ENCODE data around the gene DNASE1L1.
A peak's percentile ranks its signal among the peaks of the same experiment; 100 is the strongest.

The DNASE1L1 gene

DNA sequence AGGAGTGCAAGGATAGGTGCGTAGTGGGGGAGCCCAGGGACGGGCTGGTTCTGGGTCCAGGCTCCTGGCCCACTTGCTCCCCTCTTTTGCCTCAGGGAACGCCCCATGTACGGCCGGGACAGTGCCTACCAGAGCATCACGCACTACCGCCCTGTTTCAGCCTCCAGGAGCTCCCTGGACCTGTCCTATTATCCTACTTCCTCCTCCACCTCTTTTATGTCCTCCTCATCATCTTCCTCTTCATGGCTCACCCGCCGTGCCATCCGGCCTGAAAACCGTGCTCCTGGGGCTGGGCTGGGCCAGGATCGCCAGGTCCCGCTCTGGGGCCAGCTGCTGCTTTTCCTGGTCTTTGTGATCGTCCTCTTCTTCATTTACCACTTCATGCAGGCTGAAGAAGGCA lies 28.3 kb downstream of the DNASE1L1 start:
- DNase-seq = no peak

GRCh38 chrX:154380153-154380552 lies 28.9 kb downstream of the DNASE1L1 start:
- no peak for DNase-seq

- DNase-seq = no peak
These were observed 29.5 kb downstream of the DNASE1L1 start for GRCh38 chrX:154379569-154379951.

- peak; percentile 98 for DNase-seq
These were observed 30.1 kb downstream of the DNASE1L1 start, which contains the start of gene EMD for GRCh38 chrX:154378799-154379568. Gene EMD (plus strand): TSS chrX:154379295. CDS start chrX:154379485, 190 bp downstream.

- DNase-seq = peak; percentile 82
These were observed 30.8 kb downstream of the DNASE1L1 start for GRCh38 chrX:154378059-154378798.

GRCh38 chrX:154376774-154377173 lies 32.3 kb downstream of the DNASE1L1 start:
- DNase-seq = no peak

GRCh38 chrX:154375156-154375504 lies 33.9 kb downstream of the DNASE1L1 start:
- DNase-seq = no peak

DNA sequence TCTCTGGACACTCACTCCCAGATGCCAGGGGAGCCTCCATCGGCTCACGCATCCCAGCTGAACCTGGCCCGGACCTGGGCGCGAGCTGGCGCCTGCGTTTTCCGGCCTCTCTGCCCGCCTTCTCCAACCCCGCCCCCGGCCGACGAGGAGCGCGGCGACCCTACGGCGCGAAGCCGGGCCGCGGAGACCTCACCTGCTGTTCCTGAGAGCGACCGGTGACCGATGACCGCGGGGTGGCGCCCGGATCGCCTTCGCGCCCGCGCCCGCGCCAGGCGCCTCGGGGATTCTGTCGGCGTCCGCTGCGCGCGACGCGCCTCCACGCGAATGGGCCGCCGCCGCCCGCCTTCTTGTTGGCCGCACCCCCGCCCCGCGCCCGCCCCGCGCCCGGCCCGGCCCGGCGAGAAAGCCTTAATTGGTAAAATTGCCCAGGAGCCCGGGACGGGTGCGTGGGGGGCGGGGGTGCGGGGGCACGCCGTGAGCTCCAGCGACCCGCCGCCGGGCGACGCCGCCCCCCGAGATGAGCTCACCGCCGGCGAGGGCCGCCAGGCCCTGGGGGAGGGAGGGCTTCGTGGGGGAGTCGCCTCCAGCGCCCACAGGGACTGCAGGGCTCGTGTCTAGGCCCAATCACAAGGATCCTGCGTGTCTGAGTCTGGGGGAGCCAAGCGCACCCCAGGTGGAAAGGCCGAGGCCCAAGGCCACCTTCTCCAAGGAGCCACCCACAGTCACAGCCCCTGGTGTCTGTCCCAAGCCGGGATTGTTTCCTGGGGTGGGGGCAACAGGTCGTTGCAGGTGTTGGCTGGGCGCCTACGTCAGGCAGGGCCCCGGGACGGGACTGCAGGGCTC lies 34.5 kb downstream of the DNASE1L1 start, which contains the start of gene FLNA:
Gene FLNA, minus strand, starts transcription at position 322 of the 843 bp plus-strand sequence. CDS start 3,389 bp downstream, outside the sequence.
- DNase-seq = no peak

GRCh38 chrX:154373340-154374306 lies 35.4 kb downstream of the DNASE1L1 start:
- DNase-seq = peak; percentile 80

DNA sequence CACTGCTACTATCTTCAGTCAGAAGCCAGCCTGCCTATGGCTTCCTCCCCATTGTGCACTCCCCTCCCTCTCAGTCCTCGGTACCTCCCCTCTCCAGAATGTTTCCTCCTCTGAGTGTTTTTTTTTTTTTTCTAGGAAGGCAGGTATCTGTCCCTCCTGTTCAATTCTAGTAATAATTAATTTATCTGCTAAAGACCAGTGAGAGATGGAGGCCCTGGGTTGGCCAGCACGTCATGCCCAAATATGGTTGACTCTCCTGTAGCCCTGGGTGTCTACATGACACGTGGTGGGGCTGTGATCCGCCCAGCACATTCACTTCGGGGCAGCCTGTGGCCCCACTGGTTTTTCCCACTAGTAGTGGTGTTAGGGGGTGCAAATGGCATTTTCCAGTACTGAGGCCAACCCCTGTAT lies 36.4 kb downstream of the DNASE1L1 start:
- DNase-seq = no peak

GRCh38 chrX:154371789-154372300 lies 37.2 kb downstream of the DNASE1L1 start:
- no peak for DNase-seq

DNA sequence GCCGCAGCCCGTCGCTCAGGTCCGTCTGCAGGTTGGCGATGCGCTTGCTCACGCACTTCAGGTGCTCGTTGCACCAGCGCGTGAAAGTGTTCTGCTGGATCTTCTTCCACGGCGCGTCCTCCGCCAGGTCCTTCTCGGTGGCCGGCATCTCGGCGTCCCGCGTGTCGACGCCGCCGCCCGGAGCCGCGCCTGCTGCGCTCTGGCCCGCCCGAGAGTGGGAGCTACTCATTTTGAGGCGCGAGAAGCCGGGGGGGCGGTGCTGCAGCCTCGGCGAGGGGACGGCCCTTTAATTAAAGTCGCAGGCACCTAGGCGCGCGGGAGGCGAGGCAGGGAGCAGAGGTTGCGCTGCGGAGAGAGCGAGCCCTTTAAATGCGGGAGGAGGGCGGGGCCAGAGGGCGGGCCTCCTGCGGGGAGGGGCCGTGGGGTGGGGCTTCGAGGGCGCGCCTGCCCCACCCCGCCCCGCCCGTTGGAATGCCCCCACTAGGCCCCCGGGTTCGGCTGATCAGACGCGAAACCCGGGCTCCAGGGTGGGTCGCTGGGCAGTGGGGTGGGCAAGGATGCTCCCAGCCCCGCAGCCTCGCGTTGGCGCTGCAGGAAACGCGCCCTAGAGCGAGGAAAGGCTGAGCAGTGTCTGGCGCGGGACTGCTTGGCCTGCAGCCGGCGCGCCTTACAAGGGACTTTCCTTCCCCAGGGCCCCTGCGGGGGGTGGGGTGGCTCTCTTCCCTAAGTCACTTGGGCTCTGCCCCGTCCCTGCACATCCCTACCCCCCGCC lies 37.9 kb downstream of the DNASE1L1 start:
- DNase-seq = peak; percentile 95

DNA sequence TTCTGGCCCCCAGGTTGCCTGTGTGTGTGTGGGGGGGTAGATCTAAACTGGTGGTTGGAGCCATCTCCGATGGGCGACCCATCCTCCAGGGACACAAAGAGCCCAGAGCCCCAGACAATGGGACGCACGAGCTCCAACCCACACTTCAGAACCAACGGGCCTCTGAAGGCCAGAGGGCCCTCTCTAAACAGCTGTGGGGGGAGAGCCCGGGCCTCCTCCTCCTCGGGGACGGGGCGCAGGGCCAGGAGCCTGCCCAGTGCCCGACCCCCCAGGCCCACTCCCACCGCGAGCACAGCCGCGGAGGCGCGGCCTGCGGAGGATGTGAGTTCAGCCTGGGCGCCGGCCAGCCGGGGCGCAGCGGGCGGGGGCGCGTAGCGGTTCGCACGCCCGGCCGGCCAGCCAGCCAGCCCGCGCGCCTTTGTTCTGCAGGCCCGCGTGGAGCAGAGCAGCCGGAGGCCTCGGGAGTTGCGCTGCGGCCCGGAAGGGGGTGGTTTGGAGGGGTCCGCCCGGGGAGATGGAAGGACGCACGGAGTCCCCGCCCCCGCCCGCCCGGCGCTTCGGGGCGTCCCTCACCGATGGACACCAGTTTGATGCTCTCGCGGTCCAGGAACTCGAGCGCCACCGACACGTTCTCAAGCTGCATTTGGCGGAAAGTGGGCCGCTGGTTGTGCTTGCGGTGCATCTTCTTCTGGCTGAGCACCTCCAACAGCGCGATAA lies 38.6 kb downstream of the DNASE1L1 start:
- peak; percentile 52 for DNase-seq

DNA sequence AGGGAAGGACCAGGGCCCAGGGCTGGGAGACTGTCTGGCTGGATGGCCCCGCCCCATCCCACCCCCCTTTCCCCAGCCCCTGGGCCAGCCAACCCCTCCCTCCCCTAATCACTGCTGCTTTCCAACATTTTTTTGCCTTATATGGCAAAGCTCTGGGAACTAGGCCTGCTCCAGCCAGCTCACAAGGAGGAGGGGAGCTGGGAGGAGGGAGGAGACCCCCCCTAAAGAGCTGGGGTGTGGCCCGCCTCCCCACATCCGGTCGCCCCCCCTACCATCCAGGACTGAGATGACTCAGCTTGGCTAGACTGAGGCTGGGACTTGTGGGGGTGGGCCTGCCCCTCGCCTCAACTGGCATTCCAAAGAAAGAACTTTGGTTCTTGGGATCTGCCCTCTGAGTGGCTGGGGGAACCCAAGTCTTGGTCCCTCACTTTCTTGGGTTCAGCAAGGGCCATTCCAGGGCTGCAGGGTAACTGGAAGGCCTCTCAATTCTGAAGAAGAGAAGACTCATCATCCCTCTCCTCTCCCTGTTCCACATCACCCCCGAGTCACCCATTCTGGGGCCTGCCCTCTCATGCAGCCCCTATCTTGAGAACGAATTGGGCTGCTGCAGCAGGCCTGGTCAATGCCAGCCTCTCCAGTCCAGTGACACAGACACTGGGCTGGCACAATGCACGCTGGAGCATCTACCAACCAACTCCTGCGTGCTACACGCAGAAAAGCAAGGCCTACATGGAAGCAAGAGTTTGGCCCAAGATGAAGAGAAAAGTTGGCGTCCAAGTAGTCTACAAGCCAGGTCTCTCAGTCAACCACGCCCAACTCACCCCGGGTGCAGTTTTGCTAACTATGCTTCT lies 39.4 kb downstream of the DNASE1L1 start:
- DNase-seq = peak; percentile 93

DNA sequence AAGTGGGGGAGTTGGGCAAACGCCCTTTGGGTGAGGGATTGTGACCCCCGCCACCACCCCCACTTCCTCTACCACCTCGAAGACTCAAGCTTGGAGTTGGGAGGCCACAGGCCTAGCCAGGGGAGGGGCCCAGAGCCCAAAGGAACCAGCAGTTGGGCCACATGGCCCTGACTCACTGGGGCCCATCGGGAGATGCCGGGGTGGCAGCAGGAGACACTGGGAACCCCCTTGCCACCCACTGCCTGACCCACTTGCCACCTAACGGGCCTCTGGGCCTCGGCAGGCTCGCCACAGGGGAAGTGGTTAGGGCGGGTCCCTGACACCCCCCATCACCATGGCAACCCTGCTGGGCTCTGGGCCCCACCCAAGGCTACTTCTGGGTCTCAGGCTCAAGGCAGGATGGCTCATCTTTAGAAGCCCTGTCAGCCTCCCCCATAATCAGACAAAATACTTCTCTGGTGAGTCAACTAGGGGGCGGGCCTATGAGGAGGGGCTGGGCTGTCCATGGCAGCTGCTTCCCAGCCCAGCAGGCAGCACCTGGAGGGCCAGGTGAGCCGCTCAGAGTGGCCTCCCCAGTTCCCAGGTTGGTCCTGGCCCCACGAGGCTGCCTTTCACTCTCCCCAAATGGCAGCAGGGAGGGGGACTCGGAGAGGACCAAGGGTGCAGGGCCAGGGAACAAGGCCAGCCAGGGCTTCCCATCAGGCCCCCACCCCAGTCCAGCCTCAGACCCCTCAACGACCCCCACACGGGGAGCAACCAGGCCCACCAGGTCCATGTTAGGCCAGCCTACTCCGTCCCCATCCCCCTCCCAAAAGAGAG lies 40.2 kb downstream of the DNASE1L1 start:
- peak; percentile 84 for DNase-seq

DNA sequence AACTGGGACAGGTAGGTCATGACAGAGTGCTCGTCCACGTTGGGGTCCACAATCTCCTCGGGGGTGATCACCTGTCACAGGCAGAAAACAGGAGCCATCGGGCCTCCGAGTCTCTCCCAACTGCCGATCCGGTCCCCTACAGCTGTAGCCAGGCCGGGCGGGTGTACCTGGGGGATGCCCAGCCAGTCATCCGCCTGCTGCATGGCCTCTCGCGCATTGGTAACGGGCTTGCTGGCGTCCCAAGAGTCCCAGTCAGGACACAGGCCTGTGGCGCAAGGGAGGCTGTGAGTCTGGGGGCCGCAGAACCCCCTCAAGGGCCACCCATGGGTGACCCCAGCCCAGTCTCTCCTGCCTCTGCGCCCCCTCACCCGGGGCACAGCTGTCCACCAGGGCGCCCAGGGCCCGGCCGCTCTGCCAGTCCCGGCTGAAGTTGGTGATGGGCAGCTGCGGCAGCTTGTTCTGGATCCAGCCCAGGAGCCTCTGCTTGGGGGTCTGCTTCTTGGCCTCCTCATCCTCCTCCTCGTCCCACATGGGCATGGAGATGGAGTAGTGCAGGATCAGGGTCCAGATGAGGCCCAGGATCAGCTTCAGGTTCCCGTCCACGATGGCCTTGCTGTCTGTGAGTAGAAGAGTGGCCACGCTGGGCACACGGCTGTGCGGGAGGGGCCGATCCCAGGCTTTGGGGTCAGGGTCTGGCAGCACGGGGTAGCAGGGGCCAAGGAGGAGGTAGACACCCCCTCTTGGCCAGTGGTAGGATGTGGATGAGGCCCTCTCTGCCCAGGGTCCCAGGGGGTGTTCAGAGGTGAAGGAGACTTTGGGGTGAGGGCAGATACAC lies 41.4 kb downstream of the DNASE1L1 start:
- DNase-seq = no peak

DNA sequence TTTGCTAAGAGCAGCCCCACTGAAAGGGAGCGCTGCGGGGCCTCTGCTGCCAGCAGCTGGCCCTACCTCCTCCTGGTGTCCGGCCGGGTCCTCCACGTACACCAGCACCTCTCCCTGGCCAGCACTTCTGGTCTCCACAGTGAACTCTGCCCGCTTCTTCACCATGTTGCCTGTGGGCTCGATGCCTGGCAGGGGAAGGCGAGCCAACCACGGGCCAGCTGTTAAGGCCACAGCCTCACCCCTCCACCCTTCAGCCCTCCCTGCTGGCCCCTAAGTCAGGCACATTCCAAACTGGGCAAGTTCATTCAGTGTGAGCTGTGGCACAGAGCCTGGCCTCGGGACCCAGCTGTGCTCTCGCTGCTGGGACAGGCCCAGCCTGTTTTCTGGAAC lies 42.4 kb downstream of the DNASE1L1 start:
- DNase-seq = no peak

Data from femur (tissue), 1 donor.